ENCODE data around the gene TBX6. TPM values are rescaled to one million over a fixed set of nuclear protein-coding genes. Genes with fewer than 3 reads are reported as not detected.
A peak's percentile ranks its signal among the peaks of the same experiment; 100 is the strongest.

The TBX6 gene
- total RNA-seq, 1 experiment from 2014 or later = 0.46 TPM

- intact Hi-C loops (cut with micrococcal nuclease; ENCODE audit: unreplicated experiment) (no loop called here), in situ Hi-C loops (cut with HindIII; ENCODE audit: low pct_unique_long_range_greater_than_20kb, low sequenced_read_pairs) (no loop called here)
- TF ChIP-seq POLR2AphosphoS5 (IDR thresholded peaks at IDR 0.05; ENCODE audit: low read depth, low read length) (peak; percentile 6; the same call in 1 of the 2 replicates), SIN3A (IDR thresholded peaks at IDR 0.05; ENCODE audit: borderline replicate concordance, insufficient read depth, low read depth, low read length) (no peak)
- TF ChIP-seq, protein P1, sequence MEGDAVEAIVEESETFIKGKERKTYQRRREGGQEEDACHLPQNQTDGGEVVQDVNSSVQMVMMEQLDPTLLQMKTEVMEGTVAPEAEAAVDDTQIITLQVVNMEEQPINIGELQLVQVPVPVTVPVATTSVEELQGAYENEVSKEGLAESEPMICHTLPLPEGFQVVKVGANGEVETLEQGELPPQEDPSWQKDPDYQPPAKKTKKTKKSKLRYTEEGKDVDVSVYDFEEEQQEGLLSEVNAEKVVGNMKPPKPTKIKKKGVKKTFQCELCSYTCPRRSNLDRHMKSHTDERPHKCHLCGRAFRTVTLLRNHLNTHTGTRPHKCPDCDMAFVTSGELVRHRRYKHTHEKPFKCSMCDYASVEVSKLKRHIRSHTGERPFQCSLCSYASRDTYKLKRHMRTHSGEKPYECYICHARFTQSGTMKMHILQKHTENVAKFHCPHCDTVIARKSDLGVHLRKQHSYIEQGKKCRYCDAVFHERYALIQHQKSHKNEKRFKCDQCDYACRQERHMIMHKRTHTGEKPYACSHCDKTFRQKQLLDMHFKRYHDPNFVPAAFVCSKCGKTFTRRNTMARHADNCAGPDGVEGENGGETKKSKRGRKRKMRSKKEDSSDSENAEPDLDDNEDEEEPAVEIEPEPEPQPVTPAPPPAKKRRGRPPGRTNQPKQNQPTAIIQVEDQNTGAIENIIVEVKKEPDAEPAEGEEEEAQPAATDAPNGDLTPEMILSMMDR (IDR thresholded peaks at IDR 0.05) = no peak
- Histone ChIP-seq H3K4me3 (ENCODE audit: low read depth in 2 of 2, low read length in 2 of 2) (peak overlapping the region; percentile 90 to 92), H3K36me3 (ENCODE audit: control insufficient read depth, insufficient read depth, low read length) (peaks cover 35% of the 10 kb centered on the region), H3K9me3 (ENCODE audit: control insufficient read depth, insufficient read depth, low read depth, low read length) (no peaks in the 10 kb centered on the region), H3K27ac (ENCODE audit: low read length) (peak overlapping the region; percentile 96), H3K4me1 (ENCODE audit: control insufficient read depth, insufficient read depth, low read length) (peaks cover 43% of the 10 kb centered on the region), H3K27me3 (ENCODE audit: control insufficient read depth, insufficient read depth, low read length) (no peaks in the 10 kb centered on the region)
- BruUV-seq (replicated peaks) = no TSS peak
- DNase-seq (ENCODE audit: low read depth, low spot score) (no peak), ATAC-seq (no peak)
- ChIA-PET CTCF (interaction anchor here (0.6 to 0.8 kb wide), 2 partner anchors 8 to 12 kb away, joined by 3 read pairs; no protein-coding TSS in a partner anchor), POLR2A (interaction anchor here (0.5 to 0.6 kb wide), 2 partner anchors 105 to 341 kb away, joined by 5 to 10 read pairs; partner anchors contain the start of gene ZNF771)
Measured at GRCh38 chr16:30066761-30067583, 24.8 kb downstream of the TBX6 start.

GRCh38 chr16:30065943-30066760 is 25.6 kb downstream of the TBX6 start:
- Histone ChIP-seq H3K36me3 (ENCODE audit: control insufficient read depth, insufficient read depth, low read length) (peaks cover 31% of the 10 kb centered on the region), H3K27ac (ENCODE audit: low read length) (peak overlapping the region; percentile 96), H3K27me3 (ENCODE audit: control insufficient read depth, insufficient read depth, low read length) (no peaks in the 10 kb centered on the region), H3K9me3 (ENCODE audit: control insufficient read depth, insufficient read depth, low read depth, low read length) (no peaks in the 10 kb centered on the region), H3K4me1 (ENCODE audit: control insufficient read depth, insufficient read depth, low read length) (peaks cover 43% of the 10 kb centered on the region), H3K4me3 (ENCODE audit: low read depth in 2 of 2, low read length in 2 of 2) (peak overlapping the region; percentile 90 to 92)
- no TSS peak for BruUV-seq (replicated peaks)
- peak; percentile 8 for ATAC-seq
- in situ Hi-C loops (cut with HindIII; ENCODE audit: low pct_unique_long_range_greater_than_20kb, low sequenced_read_pairs) = no loop called here
- intact Hi-C loops (cut with micrococcal nuclease; ENCODE audit: unreplicated experiment) = no loop called here
- TF ChIP-seq, protein P2, sequence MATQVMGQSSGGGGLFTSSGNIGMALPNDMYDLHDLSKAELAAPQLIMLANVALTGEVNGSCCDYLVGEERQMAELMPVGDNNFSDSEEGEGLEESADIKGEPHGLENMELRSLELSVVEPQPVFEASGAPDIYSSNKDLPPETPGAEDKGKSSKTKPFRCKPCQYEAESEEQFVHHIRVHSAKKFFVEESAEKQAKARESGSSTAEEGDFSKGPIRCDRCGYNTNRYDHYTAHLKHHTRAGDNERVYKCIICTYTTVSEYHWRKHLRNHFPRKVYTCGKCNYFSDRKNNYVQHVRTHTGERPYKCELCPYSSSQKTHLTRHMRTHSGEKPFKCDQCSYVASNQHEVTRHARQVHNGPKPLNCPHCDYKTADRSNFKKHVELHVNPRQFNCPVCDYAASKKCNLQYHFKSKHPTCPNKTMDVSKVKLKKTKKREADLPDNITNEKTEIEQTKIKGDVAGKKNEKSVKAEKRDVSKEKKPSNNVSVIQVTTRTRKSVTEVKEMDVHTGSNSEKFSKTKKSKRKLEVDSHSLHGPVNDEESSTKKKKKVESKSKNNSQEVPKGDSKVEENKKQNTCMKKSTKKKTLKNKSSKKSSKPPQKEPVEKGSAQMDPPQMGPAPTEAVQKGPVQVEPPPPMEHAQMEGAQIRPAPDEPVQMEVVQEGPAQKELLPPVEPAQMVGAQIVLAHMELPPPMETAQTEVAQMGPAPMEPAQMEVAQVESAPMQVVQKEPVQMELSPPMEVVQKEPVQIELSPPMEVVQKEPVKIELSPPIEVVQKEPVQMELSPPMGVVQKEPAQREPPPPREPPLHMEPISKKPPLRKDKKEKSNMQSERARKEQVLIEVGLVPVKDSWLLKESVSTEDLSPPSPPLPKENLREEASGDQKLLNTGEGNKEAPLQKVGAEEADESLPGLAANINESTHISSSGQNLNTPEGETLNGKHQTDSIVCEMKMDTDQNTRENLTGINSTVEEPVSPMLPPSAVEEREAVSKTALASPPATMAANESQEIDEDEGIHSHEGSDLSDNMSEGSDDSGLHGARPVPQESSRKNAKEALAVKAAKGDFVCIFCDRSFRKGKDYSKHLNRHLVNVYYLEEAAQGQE (IDR thresholded peaks at IDR 0.05; ENCODE audit: insufficient read depth in 1 of 2, low read depth in 2 of 2, low read length in 1 of 2) = no peak
- TF ChIP-seq POLR2AphosphoS5 (IDR thresholded peaks at IDR 0.05; ENCODE audit: low read depth, low read length) = peak; percentile 32; the same call in 1 of the 2 replicates
- ChIA-PET POLR2A (interaction anchor here (0.6 to 1.3 kb wide), 5 partner anchors 11 to 692 kb away, joined by 3 to 11 read pairs (median 5); partner anchors contain the start of gene ZNF771), CTCF (interaction anchor here (0.8 kb wide), 1 partner anchor 11 kb away, joined by 3 read pairs; no protein-coding TSS in a partner anchor)
- no peak for DNase-seq (ENCODE audit: low read depth, low spot score)
